ENCODE results near the gene MTMR11.
"Not testable (repeated sequence)": the region's sequence is repeated elsewhere in the genome, so short reads cannot be mapped to it uniquely, and the experiment has no call there.

MTMR11 gene

DNA sequence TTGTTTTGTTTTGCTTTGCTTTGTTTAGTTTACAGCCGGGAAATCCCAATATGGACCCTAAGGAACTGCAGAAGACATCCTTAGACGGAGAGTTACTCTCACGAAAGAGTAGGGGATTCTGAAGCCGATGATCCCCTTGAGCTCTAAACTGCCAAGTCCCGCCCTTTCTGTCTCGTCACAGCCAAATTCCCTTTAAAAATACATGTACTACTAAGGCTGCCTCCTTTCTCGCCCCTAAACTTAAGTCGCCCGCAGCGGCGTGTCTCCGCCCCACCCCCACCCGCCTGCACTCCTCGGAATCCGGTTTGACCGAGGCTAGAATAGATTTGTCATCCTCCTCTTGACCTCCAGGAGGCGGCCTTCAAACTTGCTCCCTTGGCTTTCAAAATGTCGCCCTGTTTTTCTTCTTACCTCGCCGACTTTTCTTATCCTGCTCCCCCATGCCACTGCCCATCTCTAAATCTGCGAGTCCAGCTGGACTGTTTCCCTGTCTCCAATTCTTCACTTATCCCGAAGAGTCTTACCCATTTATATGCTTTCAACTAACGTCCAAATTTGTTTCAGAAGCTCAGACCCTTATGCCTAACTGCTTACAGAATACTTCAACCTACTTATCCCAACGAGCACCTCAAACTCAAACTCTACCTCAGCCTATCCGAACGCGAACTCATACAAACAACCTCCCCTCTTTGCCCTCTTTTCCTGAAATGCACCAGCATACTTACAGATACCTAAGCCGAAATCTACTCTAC, 48.3 kb downstream of the MTMR11 start:
- H3K27ac Mint-ChIP-seq: no peak overlapping the region
- H3K4me1 Mint-ChIP-seq: no peaks in the 10 kb centered on the region
- no peaks in the 10 kb centered on the region for H3K36me3 Mint-ChIP-seq
- H3K27me3 Mint-ChIP-seq: no peaks in the 10 kb centered on the region
- H3K9me3 Mint-ChIP-seq: no peaks in the 10 kb centered on the region
- no peak overlapping the region for H3K4me3 Mint-ChIP-seq

- no peak overlapping the region for H3K4me3 Mint-ChIP-seq
- H3K27me3 Mint-ChIP-seq: no peaks in the 10 kb centered on the region
- H3K9me3 Mint-ChIP-seq: no peaks in the 10 kb centered on the region
- H3K27ac Mint-ChIP-seq: no peak overlapping the region
- H3K36me3 Mint-ChIP-seq: no peaks in the 10 kb centered on the region
- H3K4me1 Mint-ChIP-seq: no peaks in the 10 kb centered on the region
These were observed 49.0 kb downstream of the MTMR11 start for GRCh38 chr1:149887456-149888246.

DNA sequence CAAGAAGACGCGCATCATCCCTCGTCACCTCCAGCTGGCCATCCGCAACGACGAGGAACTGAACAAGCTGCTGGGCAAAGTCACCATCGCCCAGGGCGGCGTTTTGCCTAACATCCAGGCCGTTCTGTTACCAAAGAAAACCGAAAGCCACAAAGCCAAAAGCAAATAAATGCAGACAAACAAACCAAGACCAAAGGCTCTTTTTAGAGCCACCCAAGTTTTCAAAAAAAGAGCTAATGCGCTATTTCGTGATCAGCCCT, 49.6 kb downstream of the MTMR11 start:
- H3K4me3 Mint-ChIP-seq, H3K27ac Mint-ChIP-seq, H3K36me3 Mint-ChIP-seq, H3K27me3 Mint-ChIP-seq, H3K9me3 Mint-ChIP-seq, H3K4me1 Mint-ChIP-seq: not testable (repeated sequence)

GRCh38 chr1:149886396-149887195, 50.1 kb downstream of the MTMR11 start:
- Mint-ChIP-seq H3K36me3 (no peaks in the 10 kb centered on the region), H3K27me3 (no peaks in the 10 kb centered on the region), H3K4me3 (no peak overlapping the region), H3K27ac (no peak overlapping the region), H3K4me1 (peaks cover 9% of the 10 kb centered on the region), H3K9me3 (no peaks in the 10 kb centered on the region)

GRCh38 chr1:149886121-149886395, 50.6 kb downstream of the MTMR11 start:
- H3K9me3 Mint-ChIP-seq, H3K27ac Mint-ChIP-seq, H3K36me3 Mint-ChIP-seq, H3K27me3 Mint-ChIP-seq, H3K4me3 Mint-ChIP-seq: not testable (repeated sequence)
- peaks cover 11% of the 10 kb centered on the region for H3K4me1 Mint-ChIP-seq

GRCh38 chr1:149885339-149886120, 51.1 kb downstream of the MTMR11 start:
- Mint-ChIP-seq H3K27me3 (no peaks in the 10 kb centered on the region), H3K27ac (no peak overlapping the region), H3K36me3 (no peaks in the 10 kb centered on the region), H3K4me3 (no peak overlapping the region), H3K4me1 (peaks cover 11% of the 10 kb centered on the region), H3K9me3 (no peaks in the 10 kb centered on the region)

GRCh38 chr1:149884433-149885338, 52.0 kb downstream of the MTMR11 start:
- Mint-ChIP-seq H3K27ac (no peak overlapping the region), H3K27me3 (no peaks in the 10 kb centered on the region), H3K4me3 (no peak overlapping the region), H3K4me1 (peaks cover 17% of the 10 kb centered on the region), H3K9me3 (no peaks in the 10 kb centered on the region), H3K36me3 (no peaks in the 10 kb centered on the region)

DNA sequence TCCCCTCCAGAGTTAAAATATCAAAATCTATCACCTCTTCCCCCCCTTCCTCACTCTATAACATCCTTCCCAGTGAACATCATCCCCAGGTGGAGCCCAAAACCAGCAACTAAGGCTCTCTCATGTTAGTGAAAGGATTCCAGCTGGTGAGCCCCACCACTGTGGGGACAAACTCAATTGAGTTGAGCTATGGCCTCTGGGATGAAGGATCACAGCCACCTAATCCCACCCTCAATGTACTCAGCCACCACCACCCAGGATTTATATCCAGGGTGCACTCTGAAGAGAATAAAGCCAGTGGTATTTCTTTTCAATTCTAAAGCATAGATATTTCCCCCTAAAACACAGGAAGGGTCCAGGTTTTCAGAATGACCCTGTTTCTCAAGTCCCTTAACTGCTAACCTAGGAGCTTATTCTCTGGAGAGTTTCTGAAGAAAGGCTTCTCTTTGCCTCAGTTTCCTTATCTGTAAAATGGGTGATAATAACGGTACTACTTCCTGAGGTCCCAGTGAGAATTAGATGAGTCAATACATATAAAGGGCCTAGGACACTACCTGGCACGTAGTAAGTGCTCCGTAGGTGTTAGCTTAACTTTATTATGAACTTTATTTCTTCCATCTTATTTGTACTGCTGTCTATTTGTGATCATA, 53.0 kb downstream of the MTMR11 start:
- H3K9me3 Mint-ChIP-seq: no peaks in the 10 kb centered on the region
- no peaks in the 10 kb centered on the region for H3K27me3 Mint-ChIP-seq
- peaks cover 27% of the 10 kb centered on the region for H3K4me1 Mint-ChIP-seq
- H3K4me3 Mint-ChIP-seq: peak overlapping the region; percentile 20
- no peaks in the 10 kb centered on the region for H3K36me3 Mint-ChIP-seq
- H3K27ac Mint-ChIP-seq: peak overlapping the region; percentile 60

- no peaks in the 10 kb centered on the region for H3K27me3 Mint-ChIP-seq
- H3K4me1 Mint-ChIP-seq: peaks cover 36% of the 10 kb centered on the region
- no peaks in the 10 kb centered on the region for H3K9me3 Mint-ChIP-seq
- peaks cover 2% of the 10 kb centered on the region for H3K36me3 Mint-ChIP-seq
- peak overlapping the region; percentile 63 for H3K27ac Mint-ChIP-seq
- H3K4me3 Mint-ChIP-seq: no peak overlapping the region
These were observed 54.8 kb downstream of the MTMR11 start for GRCh38 chr1:149881876-149882275.

DNA sequence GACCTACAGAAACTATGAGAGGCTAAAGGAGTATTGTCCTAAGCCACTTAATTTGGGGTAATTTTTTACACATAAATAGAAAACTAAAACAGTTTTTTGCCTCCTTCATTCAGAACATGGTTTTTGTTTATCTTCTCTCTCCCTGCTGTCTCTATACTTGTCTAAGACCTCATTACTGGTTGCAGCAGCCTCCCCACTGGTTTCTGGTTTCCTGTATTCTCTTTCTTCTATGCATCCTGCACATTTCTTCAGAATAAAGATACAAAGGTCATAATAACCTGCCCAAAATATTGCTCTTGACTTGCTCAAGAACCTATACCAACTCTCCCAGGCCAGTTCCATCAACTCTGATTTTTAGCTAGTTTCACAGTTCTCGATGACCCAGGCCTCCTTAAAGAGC, 57.1 kb downstream of the MTMR11 start:
- H3K27me3 Mint-ChIP-seq: no peaks in the 10 kb centered on the region
- H3K27ac Mint-ChIP-seq: peak overlapping the region; percentile 90
- H3K9me3 Mint-ChIP-seq: no peaks in the 10 kb centered on the region
- H3K4me3 Mint-ChIP-seq: no peak overlapping the region
- peaks cover 2% of the 10 kb centered on the region for H3K36me3 Mint-ChIP-seq
- peaks cover 36% of the 10 kb centered on the region for H3K4me1 Mint-ChIP-seq

All from activated naive CD4-positive, alpha-beta T cell treated with anti-CD3 and anti-CD28 coated beads, Interleukin-2, amount 50 U/mL, for 24 hours (primary cell).